HEK293T (cell line): ENCODE measurements around the gene TTLL6.

Source experiments
- CTCF ChIA-PET: fragments of 350-600 bp; formaldehyde crosslinking; extraction: SDS; loops from one replicate; lab custom pipeline; 2021; ENCODE audit warnings: antibody characterized with exemption, inconsistent platforms; lab: Yijun Ruan, JAX
- POLR2A ChIA-PET: fragments of 350-600 bp; formaldehyde crosslinking; extraction: SDS; loops from one replicate; lab custom pipeline; 2020; ENCODE audit warnings: antibody characterized with exemption, inconsistent platforms; lab: Yijun Ruan, JAX
- DNase-seq: peaks from one replicate; pipeline ENCODE4 v3.0.0; 2012; ENCODE audit warnings: mixed read lengths; ENCODE audit errors: extremely low spot score
- ARNT ChIP-seq: fragments of 450-650 bp; IDR thresholded peaks from 2 replicates; pipeline ENCODE4 v1.6.1; 2017; ENCODE audit warnings: mild to moderate bottlenecking
- BHLHE40 ChIP-seq: fragments of 450-650 bp; IDR thresholded peaks from 2 replicates; pipeline ENCODE4 v1.6.1; 2016; ENCODE audit warnings: mild to moderate bottlenecking, moderate library complexity, borderline replicate concordance
- CTBP1 ChIP-seq: fragments of 450-650 bp; IDR thresholded peaks from 2 replicates; pipeline ENCODE4 v1.6.1; 2016; ENCODE audit warnings: borderline replicate concordance
- ELF4 ChIP-seq: fragments of 450-650 bp; IDR thresholded peaks from 2 replicates; pipeline ENCODE4 v1.6.1; 2017; ENCODE audit warnings: antibody characterized with exemption
- FOXA1 ChIP-seq: fragments of 450-650 bp; IDR thresholded peaks from 2 replicates; pipeline ENCODE4 v1.6.1; 2016; ENCODE audit warnings: mild to moderate bottlenecking
- FOXK2 ChIP-seq: fragments of 450-650 bp; IDR thresholded peaks from 2 replicates; pipeline ENCODE4 v1.6.1; 2016; ENCODE audit warnings: mild to moderate bottlenecking
- FOXM1 ChIP-seq: fragments of 450-650 bp; IDR thresholded peaks from 2 replicates; pipeline ENCODE4 v1.6.1; 2017; ENCODE audit warnings: mild to moderate bottlenecking, borderline replicate concordance
- HDGF ChIP-seq: fragments of 450-650 bp; IDR thresholded peaks from 2 replicates; pipeline ENCODE4 v1.6.1; 2017; ENCODE audit warnings: antibody characterized with exemption, borderline replicate concordance
- L3MBTL2 ChIP-seq: fragments of 450-650 bp; conservative IDR thresholded peaks from 2 replicates; pipeline ENCODE4 v1.6.1; 2016; ENCODE audit warnings: mild to moderate bottlenecking
- LEF1 ChIP-seq: fragments of 450-650 bp; IDR thresholded peaks from 2 replicates; pipeline ENCODE4 v1.6.1; 2017; ENCODE audit warnings: mild to moderate bottlenecking, borderline replicate concordance
- NFRKB ChIP-seq: fragments of 450-650 bp; IDR thresholded peaks from 2 replicates; pipeline ENCODE4 v1.6.1; 2016; ENCODE audit warnings: mild to moderate bottlenecking, moderate library complexity
- SP1 ChIP-seq: fragments of 450-650 bp; IDR thresholded peaks from 2 replicates; pipeline ENCODE4 v1.6.1; 2017
- SUZ12 ChIP-seq: fragments of 450-650 bp; IDR thresholded peaks from 2 replicates; pipeline ENCODE4 v1.6.1; 2016; ENCODE audit warnings: mild to moderate bottlenecking
- TARDBP ChIP-seq: fragments of 450-650 bp; IDR thresholded peaks from 2 replicates; pipeline ENCODE4 v1.6.1; 2016
- ZNF384 ChIP-seq: fragments of 450-650 bp; IDR thresholded peaks from 2 replicates; pipeline ENCODE4 v1.6.1; 2016
- TF ChIP-seq, protein P1 (sequence below): fragments of 450-650 bp; IDR thresholded peaks from 2 replicates; pipeline ENCODE4 v1.6.1; 2016

TTLL6 gene

DNA sequence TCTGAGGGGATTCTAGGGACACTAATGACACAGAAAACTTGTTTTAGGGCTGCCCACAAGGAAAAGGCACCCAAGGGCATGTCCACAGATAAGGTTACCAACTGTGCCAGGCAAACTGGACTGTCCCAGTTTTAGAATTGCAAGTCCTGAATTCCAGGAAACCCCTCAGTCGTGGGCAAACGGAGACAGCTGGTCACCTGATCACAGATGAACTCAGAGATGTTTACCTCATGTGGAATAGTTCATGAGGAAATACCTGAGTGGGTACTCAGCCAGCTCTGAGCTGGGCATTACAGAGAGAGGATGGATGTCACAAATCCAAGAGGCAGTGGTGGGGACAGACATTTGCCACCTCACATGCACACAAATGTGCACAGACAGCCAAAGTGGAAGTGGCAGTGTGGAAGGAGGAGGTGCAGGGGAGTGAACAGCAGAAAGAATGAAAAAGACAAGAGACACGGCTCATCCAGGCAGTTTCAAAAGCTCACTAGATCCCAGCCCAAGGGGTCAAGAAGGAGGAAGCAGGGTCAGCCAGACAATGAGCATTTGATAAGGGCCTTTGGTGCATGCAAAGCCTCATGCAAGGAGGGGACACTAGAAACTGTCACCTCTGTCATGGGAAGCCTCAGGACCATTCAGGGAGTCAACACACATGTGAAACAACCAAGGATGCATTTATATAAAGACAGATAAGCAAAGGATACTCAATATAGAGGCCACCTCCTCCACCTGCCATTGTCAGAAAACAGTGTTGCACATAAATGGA, 24.8 kb downstream of the TTLL6 start:
- DNase-seq, result no peak
- TF ChIP-seq TARDBP (no peak), FOXM1 (no peak), SUZ12 (no peak)
- ChIA-PET POLR2A (interaction anchor here (1.3 to 5.3 kb wide), 2 partner anchors 68 to 115 kb away, joined by 5 to 25 read pairs; partner anchors contain the start of gene PRAC2), CTCF (interaction anchor here (1.5 to 5.2 kb wide), 8 partner anchors 12 to 240 kb away, joined by 3 to 82 read pairs (median 8); partner anchors contain the start of gene PRAC2)

DNA sequence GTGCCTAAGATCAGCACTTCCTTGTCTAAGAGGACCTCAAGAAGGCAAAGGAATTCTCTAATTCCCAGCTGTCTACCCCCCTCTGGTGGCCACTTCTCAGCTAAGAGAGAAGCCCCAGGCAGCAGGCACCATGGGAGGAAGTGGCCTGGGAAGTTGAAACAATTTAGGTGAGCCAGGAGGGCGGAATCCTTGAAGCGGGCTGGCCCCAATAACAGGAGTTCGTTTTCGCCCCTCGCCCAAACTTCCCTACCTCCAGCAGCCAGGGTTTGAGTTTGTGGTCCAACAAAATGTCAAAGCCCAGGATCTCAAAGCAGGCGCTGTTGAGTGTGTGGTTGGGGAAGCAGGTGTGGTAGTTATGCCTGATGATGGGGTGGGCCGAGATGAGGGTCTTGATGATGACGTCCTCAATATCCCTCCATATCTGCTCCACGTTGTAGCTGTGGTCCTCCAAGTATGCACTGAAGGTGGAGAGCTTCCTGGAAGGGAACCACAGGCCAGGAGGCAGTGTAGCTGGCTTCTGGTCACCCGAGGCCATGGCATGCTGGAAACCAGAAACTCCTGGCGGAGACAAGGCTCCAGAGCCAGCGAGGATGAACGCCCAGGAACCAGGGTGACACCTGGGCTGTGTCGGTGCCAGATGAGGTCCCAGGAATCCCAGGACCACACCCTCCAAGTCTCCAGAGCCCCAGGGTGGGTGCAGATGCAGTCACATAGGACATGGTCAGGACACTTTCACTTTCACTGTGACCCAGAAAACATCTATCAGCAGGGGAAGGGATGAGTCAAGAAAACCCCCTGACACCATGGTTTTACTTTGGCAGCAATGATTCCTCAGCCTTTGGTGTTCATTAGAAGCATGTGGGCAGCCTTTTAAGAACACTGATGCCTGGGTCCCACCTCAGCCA, 25.6 kb downstream of the TTLL6 start:
- ChIA-PET POLR2A (interaction anchor here (1.1 to 5.3 kb wide), 5 partner anchors 63 to 115 kb away, joined by 5 to 25 read pairs (median 9); partner anchors contain the start of genes HOXB13 and PRAC2), CTCF (interaction anchor here (0.6 to 5.2 kb wide), 20 partner anchors 13 to 241 kb away, joined by 3 to 82 read pairs (median 4); partner anchors contain the start of genes HOXB13 and PRAC2)
- peak; percentile 81 for DNase-seq
- TF ChIP-seq L3MBTL2 (no peak), ELF4 (no peak; the same call in 1 of the 2 replicates), ARNT (no peak), ZNF384 (no peak), NFRKB (no peak)
- TF ChIP-seq, protein P1, sequence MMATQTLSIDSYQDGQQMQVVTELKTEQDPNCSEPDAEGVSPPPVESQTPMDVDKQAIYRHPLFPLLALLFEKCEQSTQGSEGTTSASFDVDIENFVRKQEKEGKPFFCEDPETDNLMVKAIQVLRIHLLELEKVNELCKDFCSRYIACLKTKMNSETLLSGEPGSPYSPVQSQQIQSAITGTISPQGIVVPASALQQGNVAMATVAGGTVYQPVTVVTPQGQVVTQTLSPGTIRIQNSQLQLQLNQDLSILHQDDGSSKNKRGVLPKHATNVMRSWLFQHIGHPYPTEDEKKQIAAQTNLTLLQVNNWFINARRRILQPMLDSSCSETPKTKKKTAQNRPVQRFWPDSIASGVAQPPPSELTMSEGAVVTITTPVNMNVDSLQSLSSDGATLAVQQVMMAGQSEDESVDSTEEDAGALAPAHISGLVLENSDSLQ, result no peak

DNA sequence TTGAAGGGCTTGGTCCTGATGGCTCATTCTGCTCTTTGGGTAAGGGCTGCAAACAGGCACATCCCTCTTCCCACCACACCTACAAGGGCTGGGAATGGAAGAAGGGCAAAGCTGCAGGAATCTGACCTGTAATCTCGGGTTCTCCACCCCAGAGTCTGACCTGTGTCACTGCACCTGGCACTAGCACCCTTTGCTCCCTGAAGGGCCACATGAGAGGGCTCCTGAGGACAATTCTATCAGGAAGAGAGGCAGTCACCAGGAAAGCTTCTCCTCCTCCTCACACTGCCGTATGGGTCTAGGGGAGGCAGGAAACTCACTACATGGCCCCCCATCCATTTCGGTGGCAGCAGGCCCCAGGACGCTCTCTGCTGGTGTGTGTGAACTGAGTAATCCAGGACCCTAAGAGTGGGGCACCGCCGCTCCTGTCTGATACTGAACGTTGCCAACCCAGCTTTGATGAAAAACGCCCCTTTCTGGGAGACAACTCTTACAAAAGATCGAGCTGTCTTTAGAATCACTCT, 26.4 kb downstream of the TTLL6 start:
- no peak for TF ChIP-seq SP1
- TF ChIP-seq SUZ12, result no peak
- TF ChIP-seq TARDBP, result no peak
- TF ChIP-seq ARNT, result no peak
- no peak for TF ChIP-seq FOXM1
- no peak for TF ChIP-seq FOXA1
- TF ChIP-seq, protein P1, result no peak
- no peak for TF ChIP-seq ELF4
- no peak for TF ChIP-seq NFRKB
- TF ChIP-seq FOXK2, result no peak
- no peak for TF ChIP-seq HDGF
- no peak for TF ChIP-seq LEF1
- TF ChIP-seq CTBP1, result no peak
- no peak for TF ChIP-seq BHLHE40
- no peak for TF ChIP-seq L3MBTL2
- no peak for TF ChIP-seq ZNF384
- CTCF ChIA-PET, result interaction anchor here (0.6 to 5.2 kb wide), 20 partner anchors 13 to 242 kb away, joined by 3 to 82 read pairs (median 4); partner anchors contain the start of genes HOXB13 and PRAC2
- DNase-seq, result no peak
- POLR2A ChIA-PET, result interaction anchor here (1.1 to 5.3 kb wide), 5 partner anchors 62 to 114 kb away, joined by 5 to 25 read pairs (median 9); partner anchors contain the start of genes HOXB13 and PRAC2

DNA sequence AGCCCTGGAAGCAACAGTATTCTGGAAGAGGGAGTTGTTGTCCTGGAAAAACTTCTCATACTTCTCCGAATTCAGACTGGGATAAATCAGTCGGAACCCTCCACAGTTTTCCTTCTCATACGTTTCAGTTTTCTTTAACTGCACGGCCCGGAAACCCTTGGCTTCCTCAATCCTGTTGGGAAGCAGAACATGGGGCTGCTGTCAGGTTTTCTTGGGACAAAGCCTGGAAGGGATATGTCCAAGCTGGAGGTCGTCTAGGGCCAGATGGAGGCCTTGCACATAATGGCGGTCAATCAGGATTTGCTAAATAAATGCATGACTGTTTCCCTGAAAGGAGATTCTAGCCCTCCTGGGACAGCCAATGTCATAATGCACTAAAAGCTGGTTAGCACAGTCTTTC, 29.2 kb downstream of the TTLL6 start:
- CTCF ChIA-PET, result interaction anchor here (1.5 to 5.2 kb wide), 4 partner anchors 59 to 109 kb away, joined by 4 to 82 read pairs (median 46); partner anchors contain the start of genes HOXB13 and PRAC2
- TF ChIP-seq ELF4 (no peak), ARNT (no peak), FOXA1 (no peak), SUZ12 (no peak), SP1 (no peak), TARDBP (no peak), LEF1 (no peak), FOXK2 (no peak), BHLHE40 (no peak), NFRKB (no peak), L3MBTL2 (no peak), CTBP1 (no peak), FOXM1 (no peak), HDGF (no peak), ZNF384 (no peak)
- TF ChIP-seq, protein P1, result no peak

DNA sequence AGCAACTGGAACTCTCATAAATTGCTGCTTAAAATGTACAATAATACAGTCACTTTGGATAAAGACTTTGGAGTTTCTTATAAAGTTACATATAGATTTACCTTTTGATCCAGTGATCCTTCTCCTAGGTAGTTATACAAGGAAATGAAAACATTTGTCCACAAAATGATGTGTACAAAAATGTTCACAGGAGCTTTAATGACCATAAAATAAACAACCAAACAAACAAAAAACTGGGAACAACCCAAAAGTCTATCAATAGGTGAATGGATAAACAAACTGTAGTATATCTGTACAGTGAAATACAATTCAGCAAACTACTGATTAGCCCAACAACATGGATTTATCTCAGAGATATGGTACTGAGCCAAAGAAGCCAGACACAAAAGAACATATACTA, 37.6 kb downstream of the TTLL6 start:
- POLR2A ChIA-PET, result no interaction called here
- no peak for TF ChIP-seq ARNT
- no peak for TF ChIP-seq HDGF
- no peak for TF ChIP-seq NFRKB
- no peak for TF ChIP-seq LEF1
- no peak for TF ChIP-seq CTBP1
- no peak for TF ChIP-seq ZNF384
- no peak for TF ChIP-seq FOXK2
- TF ChIP-seq, protein P1, result no peak
- no peak for TF ChIP-seq FOXM1
- DNase-seq, result no peak
- CTCF ChIA-PET, result no interaction called here

More for the DNA sequence above, 29.2 kb downstream of the TTLL6 start:
- DNase-seq, result no peak
- POLR2A ChIA-PET, result interaction anchor here (1.0 to 5.3 kb wide), 4 partner anchors 11 to 64 kb away, joined by 3 to 25 read pairs (median 14); partner anchors contain the start of genes HOXB13 and PRAC2
